ENCODE measurements around the gene PRLH. TPM values are rescaled to one million over a fixed set of nuclear protein-coding genes. Genes with fewer than 3 reads are reported as not detected.

The PRLH gene
- total and polyA plus RNA-seq, 2 of the 13 experiments (the other 11 are each of a cell fraction or from before 2014, with no cell fraction given), result not detected

DNA sequence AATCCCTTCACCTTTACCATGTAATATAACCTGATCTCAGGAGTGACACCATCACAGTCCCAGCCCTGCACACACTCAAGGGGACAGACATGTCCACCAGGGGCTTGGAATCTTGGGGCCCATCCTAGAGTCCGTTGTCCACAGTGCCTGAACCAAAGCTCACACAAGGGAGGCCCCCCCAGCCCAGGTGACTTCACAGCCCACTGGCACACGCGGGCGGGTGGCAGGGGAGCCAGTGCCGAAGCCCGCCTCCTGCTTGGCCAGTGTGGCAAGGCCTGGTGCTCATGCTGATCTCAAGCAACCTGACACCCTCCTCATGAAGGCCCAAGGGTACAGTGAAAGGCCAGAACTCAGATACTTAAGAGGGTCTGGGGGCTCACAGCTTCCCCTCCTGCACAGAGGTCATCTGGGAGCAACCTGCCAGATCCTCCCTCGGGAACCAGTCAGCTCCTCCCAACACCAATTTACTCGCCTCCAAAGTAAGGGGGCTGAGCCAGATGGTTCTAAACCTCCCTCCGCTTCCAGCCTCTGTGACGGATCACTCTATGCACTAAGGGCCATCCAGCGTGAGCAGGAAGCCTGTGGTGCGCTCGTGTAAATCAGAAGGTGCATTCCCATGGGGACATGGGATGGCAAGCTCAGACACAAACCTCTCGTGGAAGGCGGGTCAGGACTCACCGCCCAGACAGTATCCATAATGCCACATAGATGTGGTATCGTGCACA is 27.4 kb downstream of the PRLH start (continued):
- TF ChIP-seq ZNF275 (CRISPR knock-in tag; IDR thresholded peaks at IDR 0.05; ENCODE audit: borderline replicate concordance) (no peak), PCBP1 (IDR thresholded peaks at IDR 0.05; ENCODE audit: borderline replicate concordance, low read depth, low read length) (no peak), ATF4 (CRISPR knock-in tag; IDR thresholded peaks at IDR 0.05) (no peak), ZNF883 (CRISPR knock-in tag; IDR thresholded peaks at IDR 0.05; ENCODE audit: not compliant biosample characterization) (no peak), KDM1A (CRISPR knock-in tag; IDR thresholded peaks at IDR 0.05) (no peak), ZMYM2 (CRISPR knock-in tag; IDR thresholded peaks at IDR 0.05) (no peak), THAP11 (CRISPR knock-in tag; IDR thresholded peaks at IDR 0.05) (no peak), ZNF138 (CRISPR knock-in tag; IDR thresholded peaks at IDR 0.05; ENCODE audit: low read depth) (no peak), ZNF484 (CRISPR knock-in tag; IDR thresholded peaks at IDR 0.05; ENCODE audit: borderline replicate concordance, low read depth) (no peak), ZBTB4 (CRISPR knock-in tag; IDR thresholded peaks at IDR 0.05; ENCODE audit: borderline replicate concordance) (peak; percentile 33; the same call in 1 of the 2 replicates), ZNF235 (CRISPR knock-in tag; IDR thresholded peaks at IDR 0.05; ENCODE audit: borderline replicate concordance) (no peak), GFI1 (CRISPR knock-in tag; IDR thresholded peaks at IDR 0.05; ENCODE audit: borderline replicate concordance) (no peak), ZNF501 (CRISPR knock-in tag; IDR thresholded peaks at IDR 0.05) (peak; percentile 28; the same call in 1 of the 2 replicates)
- TF ChIP-seq, protein P1, sequence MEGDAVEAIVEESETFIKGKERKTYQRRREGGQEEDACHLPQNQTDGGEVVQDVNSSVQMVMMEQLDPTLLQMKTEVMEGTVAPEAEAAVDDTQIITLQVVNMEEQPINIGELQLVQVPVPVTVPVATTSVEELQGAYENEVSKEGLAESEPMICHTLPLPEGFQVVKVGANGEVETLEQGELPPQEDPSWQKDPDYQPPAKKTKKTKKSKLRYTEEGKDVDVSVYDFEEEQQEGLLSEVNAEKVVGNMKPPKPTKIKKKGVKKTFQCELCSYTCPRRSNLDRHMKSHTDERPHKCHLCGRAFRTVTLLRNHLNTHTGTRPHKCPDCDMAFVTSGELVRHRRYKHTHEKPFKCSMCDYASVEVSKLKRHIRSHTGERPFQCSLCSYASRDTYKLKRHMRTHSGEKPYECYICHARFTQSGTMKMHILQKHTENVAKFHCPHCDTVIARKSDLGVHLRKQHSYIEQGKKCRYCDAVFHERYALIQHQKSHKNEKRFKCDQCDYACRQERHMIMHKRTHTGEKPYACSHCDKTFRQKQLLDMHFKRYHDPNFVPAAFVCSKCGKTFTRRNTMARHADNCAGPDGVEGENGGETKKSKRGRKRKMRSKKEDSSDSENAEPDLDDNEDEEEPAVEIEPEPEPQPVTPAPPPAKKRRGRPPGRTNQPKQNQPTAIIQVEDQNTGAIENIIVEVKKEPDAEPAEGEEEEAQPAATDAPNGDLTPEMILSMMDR (CRISPR knock-in tag; IDR thresholded peaks at IDR 0.05), result 0 out of 2 replicates have a peak, but pooled peaks have one; percentile 3
- TF ChIP-seq, protein P2, sequence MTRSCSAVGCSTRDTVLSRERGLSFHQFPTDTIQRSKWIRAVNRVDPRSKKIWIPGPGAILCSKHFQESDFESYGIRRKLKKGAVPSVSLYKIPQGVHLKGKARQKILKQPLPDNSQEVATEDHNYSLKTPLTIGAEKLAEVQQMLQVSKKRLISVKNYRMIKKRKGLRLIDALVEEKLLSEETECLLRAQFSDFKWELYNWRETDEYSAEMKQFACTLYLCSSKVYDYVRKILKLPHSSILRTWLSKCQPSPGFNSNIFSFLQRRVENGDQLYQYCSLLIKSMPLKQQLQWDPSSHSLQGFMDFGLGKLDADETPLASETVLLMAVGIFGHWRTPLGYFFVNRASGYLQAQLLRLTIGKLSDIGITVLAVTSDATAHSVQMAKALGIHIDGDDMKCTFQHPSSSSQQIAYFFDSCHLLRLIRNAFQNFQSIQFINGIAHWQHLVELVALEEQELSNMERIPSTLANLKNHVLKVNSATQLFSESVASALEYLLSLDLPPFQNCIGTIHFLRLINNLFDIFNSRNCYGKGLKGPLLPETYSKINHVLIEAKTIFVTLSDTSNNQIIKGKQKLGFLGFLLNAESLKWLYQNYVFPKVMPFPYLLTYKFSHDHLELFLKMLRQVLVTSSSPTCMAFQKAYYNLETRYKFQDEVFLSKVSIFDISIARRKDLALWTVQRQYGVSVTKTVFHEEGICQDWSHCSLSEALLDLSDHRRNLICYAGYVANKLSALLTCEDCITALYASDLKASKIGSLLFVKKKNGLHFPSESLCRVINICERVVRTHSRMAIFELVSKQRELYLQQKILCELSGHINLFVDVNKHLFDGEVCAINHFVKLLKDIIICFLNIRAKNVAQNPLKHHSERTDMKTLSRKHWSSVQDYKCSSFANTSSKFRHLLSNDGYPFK (CRISPR knock-in tag; IDR thresholded peaks at IDR 0.05; ENCODE audit: borderline replicate concordance), result no peak
